Thyroid gland (tissue), 4 donors: ENCODE results near the gene HSF4.

Experiments used
- POLR2A ChIP-seq, 2 donors: fragments of 450-650 bp; IDR thresholded peaks; one replicate each; pipeline ENCODE4 v1.6.1; 2017; ENCODE audit warnings: antibody characterized with exemption in 2 of 2, mild to moderate bottlenecking in 2 of 2, moderate library complexity in 1 of 2
- TF ChIP-seq, protein P1 (sequence below), 6 experiments: fragments of 200-600 bp in 3 of 6; fragments of 450-650 bp in 3 of 6; sonication (generic) in 3 of 6; IDR thresholded peaks; one replicate each; pipeline ENCODE4 v1.5.1; 2016 to 2019; ENCODE audit warnings: antibody characterized with exemption in 6 of 6, mild to moderate bottlenecking in 2 of 6, inconsistent platforms in 1 of 6, moderate library complexity in 1 of 6

DNA sequence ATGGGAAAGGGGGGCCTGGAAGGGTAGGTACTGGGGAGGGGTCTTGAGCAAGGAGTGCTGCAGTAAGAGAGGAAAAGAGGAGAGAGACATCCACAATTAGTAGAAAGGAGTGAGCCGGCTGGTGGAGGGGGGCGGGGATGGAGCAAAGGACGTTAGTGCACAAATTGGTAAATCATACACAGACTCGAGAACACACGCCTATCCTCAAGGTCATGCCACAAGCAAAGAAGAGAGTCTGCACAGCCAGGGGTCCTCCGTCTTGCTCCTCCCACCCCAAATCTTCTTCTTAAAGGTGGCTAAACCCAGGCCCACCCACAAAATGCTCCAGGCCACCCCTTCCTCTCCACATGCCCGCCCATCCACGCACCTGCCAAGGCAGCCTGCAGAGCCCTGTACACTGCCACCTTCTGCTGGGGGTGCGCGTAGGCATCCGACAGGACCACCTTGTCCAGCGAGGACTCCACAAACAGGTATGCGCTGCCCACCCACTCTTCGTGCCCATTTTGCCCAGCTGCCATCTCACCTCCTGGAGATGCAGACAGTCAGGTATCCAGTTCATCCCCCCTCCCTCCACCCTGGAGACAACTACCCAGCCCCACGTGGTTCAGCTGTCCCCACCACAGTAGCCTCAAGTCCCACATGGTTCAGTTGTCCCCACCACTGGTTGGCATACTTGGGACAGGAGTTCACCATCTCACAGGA lies 8.3 kb upstream of the HSF4 start:
- TF ChIP-seq, protein P1, sequence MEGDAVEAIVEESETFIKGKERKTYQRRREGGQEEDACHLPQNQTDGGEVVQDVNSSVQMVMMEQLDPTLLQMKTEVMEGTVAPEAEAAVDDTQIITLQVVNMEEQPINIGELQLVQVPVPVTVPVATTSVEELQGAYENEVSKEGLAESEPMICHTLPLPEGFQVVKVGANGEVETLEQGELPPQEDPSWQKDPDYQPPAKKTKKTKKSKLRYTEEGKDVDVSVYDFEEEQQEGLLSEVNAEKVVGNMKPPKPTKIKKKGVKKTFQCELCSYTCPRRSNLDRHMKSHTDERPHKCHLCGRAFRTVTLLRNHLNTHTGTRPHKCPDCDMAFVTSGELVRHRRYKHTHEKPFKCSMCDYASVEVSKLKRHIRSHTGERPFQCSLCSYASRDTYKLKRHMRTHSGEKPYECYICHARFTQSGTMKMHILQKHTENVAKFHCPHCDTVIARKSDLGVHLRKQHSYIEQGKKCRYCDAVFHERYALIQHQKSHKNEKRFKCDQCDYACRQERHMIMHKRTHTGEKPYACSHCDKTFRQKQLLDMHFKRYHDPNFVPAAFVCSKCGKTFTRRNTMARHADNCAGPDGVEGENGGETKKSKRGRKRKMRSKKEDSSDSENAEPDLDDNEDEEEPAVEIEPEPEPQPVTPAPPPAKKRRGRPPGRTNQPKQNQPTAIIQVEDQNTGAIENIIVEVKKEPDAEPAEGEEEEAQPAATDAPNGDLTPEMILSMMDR (IDR thresholded peaks at IDR 0.05), result no peak
- no peak for TF ChIP-seq POLR2A (IDR thresholded peaks at IDR 0.05)
